Lung (tissue), 12 donors: ENCODE measurements around the gene NTN1. TPM values are rescaled to one million over a fixed set of nuclear protein-coding genes. Genes with fewer than 3 reads are reported as not detected.

Experiments
- ATAC-seq: fragments of 200-7000 bp; cut with Tn5 transposase; one replicate; pipeline ENCODE4 v1.9.1; 2020; ENCODE audit warnings: moderate number of reproducible peaks; ENCODE audit not compliant: insufficient read depth, low FRiP score
- DNase-seq, 3 donors: peaks; one replicate each; pipeline ENCODE4 v3.0.0-alpha.2; 2013 to 2017
- H3K27ac ChIP-seq, 2 donors: one replicate each; pipeline ENCODE4 v1.5.1; 2013; ENCODE audit warnings: mild to moderate bottlenecking in 2 of 2, moderate library complexity in 2 of 2, control low read depth in 1 of 2, inconsistent platforms in 1 of 2, low read depth in 1 of 2, low read length in 1 of 2
- H3K27me3 ChIP-seq, 3 donors: one replicate each; pipeline ENCODE4 v1.5.1; 2013; ENCODE audit warnings: low read length in 2 of 3; ENCODE audit not compliant: control insufficient read depth in 3 of 3, insufficient read depth in 3 of 3
- H3K36me3 ChIP-seq, 4 donors: one replicate each; pipeline ENCODE4 v1.5.1; 2013; ENCODE audit warnings: low read length in 4 of 4, mild to moderate bottlenecking in 1 of 4, moderate library complexity in 1 of 4; ENCODE audit not compliant: control insufficient read depth in 4 of 4, insufficient read depth in 4 of 4
- H3K4me1 ChIP-seq, 5 donors: one replicate each; pipeline ENCODE4 v1.5.1; 2013; ENCODE audit warnings: low read length in 5 of 5, mild to moderate bottlenecking in 2 of 5, moderate library complexity in 1 of 5; ENCODE audit not compliant: control insufficient read depth in 5 of 5, insufficient read depth in 5 of 5
- H3K4me3 ChIP-seq: one replicate; pipeline ENCODE4 v1.5.1; 2013; ENCODE audit warnings: mild to moderate bottlenecking, control low read depth, moderate library complexity
- H3K9ac ChIP-seq, 2 donors: one replicate each; pipeline ENCODE4 v1.5.1; 2013; ENCODE audit warnings: low read length in 2 of 2, control low read depth in 1 of 2; ENCODE audit not compliant: insufficient read depth in 1 of 2
- H3K9me3 ChIP-seq, 4 donors: one replicate each; pipeline ENCODE4 v1.5.1; 2013; ENCODE audit warnings: low read length in 3 of 4, mild to moderate bottlenecking in 1 of 4, moderate library complexity in 1 of 4; ENCODE audit not compliant: control insufficient read depth in 4 of 4, insufficient read depth in 3 of 4
- CTCF ChIP-seq: IDR thresholded peaks from 2 replicates; pipeline ENCODE4 v1.5.1; 2012; ENCODE audit warnings: mild to moderate bottlenecking; ENCODE audit errors: control extremely low read depth, extremely low read depth
- WGBS, 2 donors: extraction: QIAGEN DNeasy Blood & Tissue Kit; methylation state at CpG; one replicate each; pipeline ENCODE4 v1.1.7; 2013; 5-methylcytosine and 5-hydroxymethylcytosine counted together
- polyA plus RNA-seq, 2 donors: library from polyadenylated mRNA; stranded (reverse); fragments of 200-250 nt; gene quantifications; one replicate each; pipeline ENCODE4 v1.2.1, GENCODE V29; 2013
- total RNA-seq, 2 donors: library from RNA; depleted of rRNA in 1 of 2; stranded (reverse); fragments of >200 nt in 1 of 2; gene quantifications; one replicate each; pipeline ENCODE4 v1.2.1, GENCODE V29; 2014 to 2021
- donor health status: control.
- donor health status: control.
- donor health status: Bipolar disorder and iron deficiency.
- donor health status: healthy.
- donor health status: DM: yes; HTN: yes; CAD: no.

Gene NTN1
- total and polyA plus RNA-seq, 4 donors, result 3.6 to 17.1 (median 7.8) TPM

GRCh38 chr17:9007052-9007714 lies 14.1 kb upstream of the NTN1 start:
- Histone ChIP-seq H3K9me3 (peaks cover 0 to 5% (median 0%) of the 10 kb centered on the region in 4 donors), H3K4me3 (no peak overlapping the region), H3K36me3 (no peaks in the 10 kb centered on the region), H3K27me3 (peaks cover 30 to 73% (median 34%) of the 10 kb centered on the region in 3 donors), H3K27ac (no peak overlapping the region), H3K4me1 (peaks cover 0 to 7% (median 0%) of the 10 kb centered on the region in 5 donors), H3K9ac (no peak overlapping the region)
- WGBS, 2 donors, result 91 to 100% methylated on average over 2 of the region's 2 CpGs
- TF ChIP-seq CTCF, result no peak
- no peak for DNase-seq
- no peak for ATAC-seq

DNA sequence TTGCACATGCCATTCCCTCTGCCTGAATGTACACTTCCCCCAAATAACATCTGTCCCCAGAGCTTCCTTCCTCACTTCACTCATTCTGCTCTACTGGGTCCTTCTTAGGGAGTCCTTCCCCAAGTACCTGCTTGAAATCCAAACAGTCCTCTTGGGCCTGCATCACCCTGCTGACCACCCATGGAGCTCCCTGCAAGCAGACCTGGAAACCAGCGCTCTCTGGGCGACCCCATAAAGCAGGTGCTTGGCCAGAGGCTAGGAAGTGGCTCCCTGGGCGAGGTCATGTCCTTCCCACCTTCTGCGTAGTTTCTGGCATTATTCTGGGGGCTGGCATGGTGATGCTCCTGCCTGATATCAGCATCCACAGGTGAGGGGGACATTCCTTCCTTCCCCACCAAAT lies 12.2 kb upstream of the NTN1 start:
- no peak for TF ChIP-seq CTCF
- ATAC-seq, result no peak
- Histone ChIP-seq H3K27ac (no peak overlapping the region), H3K9me3 (peaks cover 0 to 5% (median 0%) of the 10 kb centered on the region in 4 donors), H3K27me3 (peaks cover 18 to 66% (median 24%) of the 10 kb centered on the region in 3 donors), H3K9ac (no peak overlapping the region), H3K36me3 (no peaks in the 10 kb centered on the region), H3K4me1 (peaks cover 0 to 2% (median 0%) of the 10 kb centered on the region in 5 donors), H3K4me3 (no peak overlapping the region)
- WGBS, 2 donors, result 90 to 93% methylated on average over 4 of the region's 4 CpGs
- DNase-seq, result no peak

DNA sequence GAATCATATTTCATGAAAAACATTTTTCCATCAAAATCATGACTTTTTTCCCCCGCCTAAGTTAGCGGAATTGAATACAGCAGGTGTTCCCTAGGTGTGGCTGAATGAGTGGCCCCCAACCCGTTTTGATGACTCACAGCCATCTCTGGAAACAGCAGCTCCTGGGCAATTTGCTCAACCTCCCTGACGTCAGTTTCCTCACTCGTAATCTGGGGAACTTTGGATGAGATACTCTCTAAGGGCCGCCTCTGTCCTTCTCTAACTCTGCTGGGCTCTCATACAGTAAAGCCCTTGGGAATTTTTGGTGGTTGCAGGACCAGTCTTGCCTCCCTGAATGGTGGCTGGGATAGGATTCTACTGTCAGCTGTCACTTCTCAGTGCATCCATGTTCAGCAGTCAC lies 11.6 kb upstream of the NTN1 start:
- Histone ChIP-seq H3K9ac (no peak overlapping the region), H3K4me1 (no peaks in the 10 kb centered on the region), H3K9me3 (peaks cover 0 to 5% (median 0%) of the 10 kb centered on the region in 4 donors), H3K27ac (no peak overlapping the region), H3K27me3 (peaks cover 12 to 63% (median 22%) of the 10 kb centered on the region in 3 donors), H3K36me3 (no peaks in the 10 kb centered on the region), H3K4me3 (no peak overlapping the region)
- DNase-seq, result no peak
- 58 to 62% methylated on average over 6 of the region's 6 CpGs for WGBS, 2 donors
- no peak for TF ChIP-seq CTCF
- ATAC-seq, result no peak
